ENCODE data around the gene VPS26B.
"Not testable (repeated sequence)": the region's sequence is repeated elsewhere in the genome, so short reads cannot be mapped to it uniquely, and the experiment has no call there.

VPS26B gene

DNA sequence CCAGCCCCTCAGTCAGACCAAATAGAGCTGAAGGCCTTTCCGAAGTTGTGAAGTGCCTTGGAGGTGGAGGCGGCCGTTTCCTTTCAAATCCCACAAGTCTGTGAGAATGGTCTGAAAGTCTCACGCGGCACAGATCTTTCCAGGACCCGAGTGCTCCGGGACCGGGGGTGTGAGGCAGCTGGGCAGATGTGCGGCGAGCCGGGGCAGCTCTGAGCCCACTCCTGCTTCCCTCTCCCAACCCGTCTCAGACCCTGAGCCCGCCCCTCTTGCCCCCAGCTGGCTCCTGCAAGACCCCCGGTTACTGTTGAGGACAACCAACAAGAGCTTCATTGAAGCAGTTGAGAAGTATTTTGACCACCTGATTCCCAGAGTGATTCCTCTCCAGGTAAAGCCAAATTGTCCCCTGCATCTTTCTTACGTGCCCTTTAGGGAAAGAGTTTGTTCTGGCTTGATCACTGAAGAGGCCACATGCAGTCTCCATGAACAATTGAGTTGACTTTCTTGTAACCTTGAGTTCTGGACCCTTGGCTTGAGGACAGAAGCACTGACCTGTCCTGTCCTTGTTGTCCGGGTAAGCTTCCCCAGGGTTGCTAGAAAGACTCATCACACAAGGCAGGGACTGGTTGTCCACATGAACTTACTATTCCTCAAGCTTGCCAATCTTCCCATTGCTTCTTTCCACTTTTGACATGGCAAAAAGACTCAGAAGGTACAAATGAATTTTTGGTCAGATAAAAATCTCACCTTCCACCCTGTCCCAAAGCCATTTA lies 59.2 kb downstream of the VPS26B start:
- DNase-seq, result no peak

DNA sequence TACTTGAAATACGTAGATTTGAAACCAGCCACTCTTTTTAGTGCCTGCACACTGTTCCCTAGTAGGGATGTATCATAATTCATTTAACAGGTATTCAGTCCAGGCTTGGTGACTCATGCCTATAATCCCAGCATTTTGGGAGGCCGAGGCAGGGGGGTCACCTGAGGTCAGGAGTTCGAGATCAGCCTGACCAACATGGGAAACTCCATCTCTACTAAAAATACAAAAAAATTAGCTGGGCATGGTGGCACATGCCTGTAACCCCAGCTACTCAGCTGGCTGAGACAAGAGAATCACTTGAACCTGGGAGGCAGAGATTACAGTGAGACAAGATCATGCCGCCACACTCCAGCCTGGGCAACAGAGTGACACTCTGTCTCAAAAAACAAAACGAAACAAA lies 59.9 kb downstream of the VPS26B start:
- not testable (repeated sequence) for DNase-seq

DNA sequence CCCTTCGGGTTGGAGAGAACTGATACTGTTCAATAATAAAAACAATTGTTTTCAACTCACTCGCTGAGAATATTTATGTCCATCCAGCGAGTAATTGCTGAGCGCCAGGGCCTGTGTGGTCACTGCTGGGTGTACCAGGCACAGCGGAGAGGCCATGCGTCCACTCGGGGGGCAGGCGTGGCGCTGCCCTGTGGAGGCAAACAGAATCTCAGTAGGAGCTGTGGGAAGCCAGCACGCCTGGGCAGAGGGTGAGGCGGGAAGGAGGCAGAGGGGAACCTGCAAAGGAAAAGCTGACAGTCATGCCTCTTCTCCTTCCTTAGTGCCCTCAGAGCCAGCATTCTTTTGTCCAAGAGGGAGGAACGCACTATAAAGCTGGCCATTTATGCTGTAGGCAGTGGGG lies 63.1 kb downstream of the VPS26B start:
- DNase-seq, result no peak

DNA sequence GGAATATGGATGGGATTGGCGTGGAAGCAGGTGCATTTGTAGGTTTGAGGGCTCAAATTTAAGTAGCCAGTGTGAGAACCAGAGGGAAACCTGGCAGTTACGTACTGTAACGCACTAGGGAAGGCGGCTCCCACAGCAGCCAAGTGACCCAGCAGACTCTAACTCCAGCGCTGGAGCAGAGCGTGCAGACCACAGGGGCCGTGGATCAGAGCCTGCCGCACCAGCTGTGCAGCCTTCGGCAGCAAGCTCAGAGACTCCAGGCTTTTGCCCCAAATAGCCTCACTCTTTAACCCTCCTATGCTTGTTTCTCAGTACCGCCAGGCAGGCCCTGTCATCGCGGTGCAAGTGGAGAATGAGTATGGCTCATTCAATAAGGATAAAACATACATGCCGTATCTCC lies 64.0 kb downstream of the VPS26B start:
- DNase-seq, result no peak

DNA sequence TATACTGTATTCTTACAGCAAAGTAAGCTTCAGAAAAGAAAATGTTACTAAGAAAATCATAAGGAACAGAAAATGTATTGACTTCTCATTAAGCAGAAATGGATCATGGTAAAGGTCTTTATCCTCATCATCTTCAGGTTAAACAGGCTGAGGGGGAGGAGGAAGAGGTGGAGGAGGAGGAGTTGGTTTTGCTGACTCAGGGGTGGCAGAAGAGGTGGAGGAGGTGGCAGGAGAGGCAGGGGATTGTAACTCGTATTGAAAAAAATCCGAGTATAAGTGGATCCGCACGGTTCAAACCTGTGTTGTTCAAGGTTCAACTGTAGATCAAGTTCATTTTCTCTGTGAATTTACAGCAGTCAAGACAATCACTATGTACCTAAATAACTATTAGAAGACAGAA lies 64.7 kb downstream of the VPS26B start:
- DNase-seq, result no peak

DNA sequence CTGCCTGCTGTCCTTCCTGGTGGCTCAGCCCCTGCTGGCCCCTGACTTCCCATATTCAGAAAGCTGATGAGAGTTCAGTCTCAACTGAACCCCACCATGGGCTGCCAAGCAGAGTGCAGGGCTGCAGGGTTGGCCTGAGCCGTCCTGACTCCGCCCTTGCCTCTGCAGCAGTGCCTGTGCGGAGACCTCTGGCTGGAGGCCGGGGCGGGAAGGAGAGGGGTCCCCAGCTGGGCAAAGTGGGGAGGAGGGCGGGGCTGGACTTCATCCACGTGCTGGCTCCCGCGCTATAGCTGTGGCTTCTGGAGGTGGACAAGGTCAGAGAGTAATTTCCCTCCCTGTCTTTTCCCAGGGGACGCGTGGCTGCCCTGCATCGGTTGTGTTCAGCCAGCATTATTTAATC lies 65.3 kb downstream of the VPS26B start:
- no peak for DNase-seq

DNA sequence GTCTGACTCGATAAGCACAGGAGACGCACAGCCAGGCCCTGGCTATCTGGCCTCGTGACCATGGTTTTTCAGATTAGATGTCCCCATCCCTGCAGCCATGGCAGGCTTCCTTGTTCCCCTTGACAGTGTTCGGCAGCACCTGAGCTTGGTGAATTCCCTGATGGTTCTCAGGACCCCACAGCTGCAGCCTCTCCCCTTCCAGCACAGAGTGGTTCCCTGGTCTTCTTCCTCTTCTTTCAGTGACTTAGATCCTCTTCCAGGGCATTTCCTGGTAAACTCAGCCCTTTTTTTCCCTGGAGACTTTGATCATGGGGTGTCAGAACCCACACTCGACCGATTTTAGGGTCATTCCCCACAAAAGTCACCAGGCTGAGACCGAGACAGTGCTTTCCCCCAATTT lies 66.2 kb downstream of the VPS26B start:
- no peak for DNase-seq

DNA sequence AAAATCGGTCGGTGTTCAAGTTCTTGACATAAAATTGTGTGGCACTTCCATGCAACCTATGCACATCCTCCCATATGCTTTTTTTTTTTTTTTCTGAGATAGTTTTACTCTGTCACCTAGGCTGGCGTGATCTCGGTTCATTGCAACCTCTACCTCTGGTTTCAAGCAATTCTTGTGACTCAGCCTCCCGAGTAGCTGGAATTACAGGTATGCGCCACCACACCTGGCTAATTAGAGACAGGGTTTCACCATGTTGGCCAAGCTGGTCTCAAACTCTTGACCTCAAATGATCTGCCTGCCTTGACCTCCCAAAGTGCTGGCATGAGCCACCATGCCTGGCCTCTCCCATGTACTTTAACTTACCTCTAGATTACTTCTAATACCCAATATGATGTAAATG lies 66.7 kb downstream of the VPS26B start:
- DNase-seq, result no peak

DNA sequence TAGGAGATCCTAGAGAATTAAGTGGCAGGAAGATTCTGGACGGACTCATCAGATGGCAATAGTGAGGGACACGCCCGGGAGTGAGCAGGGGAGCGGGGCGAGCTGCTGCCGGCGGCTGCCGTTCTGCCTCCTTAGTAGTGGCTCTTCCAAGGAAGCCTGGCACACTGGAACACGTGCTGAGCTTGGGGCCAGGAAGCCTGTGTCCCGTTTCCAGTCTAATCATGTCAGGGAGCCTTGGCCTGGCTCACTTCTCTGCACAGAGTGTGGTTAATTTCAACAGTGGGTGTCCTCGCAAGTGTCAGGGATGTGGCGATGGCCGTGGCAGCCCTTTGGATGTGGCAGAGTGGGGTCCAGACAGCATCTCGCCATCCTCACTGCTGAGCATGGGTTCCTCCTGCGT lies 68.2 kb downstream of the VPS26B start:
- DNase-seq, result no peak

DNA sequence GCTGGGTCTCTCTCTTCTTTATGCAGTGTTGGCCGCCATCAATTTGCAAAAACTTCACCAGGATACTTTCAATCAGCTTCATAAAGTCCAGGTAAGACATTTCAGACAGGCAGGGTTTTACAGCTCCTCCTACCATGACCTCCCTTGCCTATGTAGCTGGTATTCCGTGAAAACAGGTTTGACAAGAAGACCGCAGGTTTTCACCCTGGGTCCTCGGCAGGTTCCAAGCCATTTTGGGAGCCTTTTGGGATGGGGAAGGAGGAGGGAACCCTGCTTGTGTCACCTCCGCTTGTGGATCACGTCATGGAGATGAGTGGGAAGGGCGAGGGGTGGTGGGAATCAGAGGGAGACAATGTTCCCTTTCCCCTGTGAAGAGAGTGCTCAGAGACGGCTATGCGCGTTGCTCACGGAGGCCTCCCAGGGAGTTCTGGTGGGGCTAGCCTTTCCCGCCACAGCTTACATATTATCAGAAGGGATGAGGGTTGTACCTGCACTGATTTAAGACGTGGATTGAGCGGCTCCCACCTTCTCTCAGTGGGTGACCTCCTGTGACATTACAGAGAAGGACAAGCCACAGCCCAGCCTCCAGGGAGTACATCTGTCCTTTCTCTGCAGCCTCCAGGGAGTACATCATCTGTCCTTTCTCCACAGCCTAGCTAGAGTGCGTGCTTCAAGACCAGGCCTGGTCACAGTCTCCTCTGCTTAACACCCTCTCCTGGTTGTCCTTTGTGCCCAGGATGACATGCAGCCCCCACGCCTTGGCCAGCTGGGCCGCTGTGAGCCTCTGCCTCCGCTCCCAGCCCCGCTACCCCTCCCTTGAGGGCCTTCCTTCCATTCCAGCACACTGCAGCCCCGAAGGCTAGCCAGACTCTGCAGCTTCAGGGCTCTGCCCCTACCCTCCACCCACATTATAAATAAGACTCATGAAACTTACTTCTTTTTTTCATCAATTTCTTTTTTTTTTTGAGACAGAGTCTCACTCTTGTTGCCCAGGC lies 68.9 kb downstream of the VPS26B start:
- DNase-seq, result no peak

DNA sequence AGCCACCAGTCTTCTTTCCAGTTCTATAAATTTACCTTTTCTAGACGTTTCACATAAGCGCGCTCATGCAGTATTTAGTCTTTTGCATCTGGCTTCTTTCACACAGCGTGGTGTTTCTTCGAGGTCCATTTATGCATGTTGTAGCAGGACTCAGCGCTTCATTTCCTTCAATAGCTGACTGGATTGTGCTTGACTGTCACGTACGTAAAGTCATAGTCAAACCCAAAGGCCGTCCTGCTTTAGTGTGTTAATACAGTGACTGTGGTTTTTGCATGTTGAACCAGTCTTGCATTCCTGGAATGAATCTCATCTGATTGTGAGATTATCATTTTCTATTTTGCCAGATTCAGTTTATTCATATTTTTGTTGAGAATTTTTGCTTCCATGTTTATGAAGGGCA lies 70.2 kb downstream of the VPS26B start:
- DNase-seq, result no peak

All from NCI-H187 treated with DMSO at 0.1 percent for 48 hours (cell line).